ENCODE data around the gene SLC40A1.

Gene SLC40A1

GRCh38 chr2:189511960-189512319 lies 68.6 kb downstream of the SLC40A1 start:
- no peak for DNase-seq (ENCODE audit: low read depth)

- no peak for DNase-seq (ENCODE audit: low read depth)
Measured at GRCh38 chr2:189511210-189511959, 69.2 kb downstream of the SLC40A1 start.
